ENCODE data around the gene ZNF574. TPM values are rescaled to one million over a fixed set of nuclear protein-coding genes. Genes with fewer than 3 reads are reported as not detected.

Gene ZNF574
- total RNA-seq, 1 experiment from 2014 or later: 15.7 TPM

- H3K4me3 ChIP-seq (ENCODE audit: low read depth in 2 of 2, low read length in 2 of 2): no peak overlapping the region
- ChIA-PET POLR2A (interaction anchor here (0.7 kb wide), 1 partner anchor 334 kb away, joined by 8 read pairs; no protein-coding TSS in a partner anchor), CTCF (no interaction called here)
- DNase-seq (ENCODE audit: low read depth, low spot score) (no peak), ATAC-seq (no peak)
- H3K27me3 ChIP-seq (ENCODE audit: control insufficient read depth, insufficient read depth, low read length): no peaks in the 10 kb centered on the region
- intact Hi-C loops (cut with micrococcal nuclease; ENCODE audit: unreplicated experiment): no loop called here
- no peaks in the 10 kb centered on the region for H3K36me3 ChIP-seq (ENCODE audit: control insufficient read depth, insufficient read depth, low read length)
- TF ChIP-seq POLR2AphosphoS5 (IDR thresholded peaks at IDR 0.05; ENCODE audit: low read depth, low read length) (no peak), REST (IDR thresholded peaks at IDR 0.05; ENCODE audit: insufficient read depth in 1 of 2, low read depth in 2 of 2, low read length in 1 of 2) (no peak), TCF7L2 (IDR thresholded peaks at IDR 0.05; ENCODE audit: low read depth, low read length) (no peak), CTCF (IDR thresholded peaks at IDR 0.05) (no peak), SIN3A (IDR thresholded peaks at IDR 0.05; ENCODE audit: borderline replicate concordance, insufficient read depth, low read depth, low read length) (no peak)
- no TSS peak for BruUV-seq (replicated peaks)
- H3K9me3 ChIP-seq (ENCODE audit: control insufficient read depth, insufficient read depth, low read depth, low read length): no peaks in the 10 kb centered on the region
- peaks cover 3% of the 10 kb centered on the region; the same call in 1 of the 2 replicates for H3K4me1 ChIP-seq (ENCODE audit: control insufficient read depth, insufficient read depth, low read length)
- in situ Hi-C loops (cut with HindIII; ENCODE audit: low pct_unique_long_range_greater_than_20kb, low sequenced_read_pairs): no loop called here
- no peak overlapping the region for H3K27ac ChIP-seq (ENCODE audit: low read length)
These were observed 10.3 kb downstream of the ZNF574 start for GRCh38 chr19:42086188-42086736.

GRCh38 chr19:42086770-42087550, 11.0 kb downstream of the ZNF574 start:
- H3K36me3 ChIP-seq (ENCODE audit: control insufficient read depth, insufficient read depth, low read length): no peaks in the 10 kb centered on the region
- in situ Hi-C loops (cut with HindIII; ENCODE audit: low pct_unique_long_range_greater_than_20kb, low sequenced_read_pairs) (no loop called here), intact Hi-C loops (cut with micrococcal nuclease; ENCODE audit: unreplicated experiment) (no loop called here)
- H3K27ac ChIP-seq (ENCODE audit: low read length): no peak overlapping the region
- no peaks in the 10 kb centered on the region for H3K27me3 ChIP-seq (ENCODE audit: control insufficient read depth, insufficient read depth, low read length)
- ChIA-PET POLR2A (interaction anchor here (0.6 to 0.7 kb wide), 2 partner anchors 29 to 335 kb away, joined by 3 to 8 read pairs; no protein-coding TSS in a partner anchor), CTCF (no interaction called here)
- peaks cover 3% of the 10 kb centered on the region; the same call in 1 of the 2 replicates for H3K4me1 ChIP-seq (ENCODE audit: control insufficient read depth, insufficient read depth, low read length)
- no peak for ATAC-seq
- TF ChIP-seq REST (IDR thresholded peaks at IDR 0.05; ENCODE audit: insufficient read depth in 1 of 2, low read depth in 2 of 2, low read length in 1 of 2) (no peak), POLR2AphosphoS5 (IDR thresholded peaks at IDR 0.05; ENCODE audit: low read depth, low read length) (no peak), SIN3A (IDR thresholded peaks at IDR 0.05; ENCODE audit: borderline replicate concordance, insufficient read depth, low read depth, low read length) (no peak), CTCF (IDR thresholded peaks at IDR 0.05) (no peak), TCF7L2 (IDR thresholded peaks at IDR 0.05; ENCODE audit: low read depth, low read length) (no peak)
- no TSS peak for BruUV-seq (replicated peaks)
- DNase-seq (ENCODE audit: low read depth, low spot score): no peak
- H3K9me3 ChIP-seq (ENCODE audit: control insufficient read depth, insufficient read depth, low read depth, low read length): no peaks in the 10 kb centered on the region
- no peak overlapping the region for H3K4me3 ChIP-seq (ENCODE audit: low read depth in 2 of 2, low read length in 2 of 2)
